ENCODE results near the gene OR10A6. TPM values are rescaled to one million over a fixed set of nuclear protein-coding genes. Genes with fewer than 3 reads are reported as not detected.

Gene OR10A6
- total and polyA plus RNA-seq, 2 of the 4 experiments (the other 2 are of a cell fraction): 0.19 TPM; not detected in 1

GRCh38 chr11:7974668-7975067 is 43.6 kb upstream of the OR10A6 start:
- H3K56ac ChIP-seq (ENCODE audit: extremely low read depth, insufficient read depth, low read length): no peak overlapping the region
- peak overlapping the region; percentile 65; the same call in 1 of the 2 replicates for H3K23ac ChIP-seq (ENCODE audit: low read depth, low read length)
- no peaks in the 10 kb centered on the region for H4K20me1 ChIP-seq (ENCODE audit: insufficient read depth, low read length)
- H3K14ac ChIP-seq (replicated peaks; ENCODE audit: low read depth, low read length): peak overlapping the region; percentile 68
- no CpG with 5 or more reads among the region's 2 CpGs for WGBS, 2 experiments (ENCODE audit: extremely low coverage in 2 of 2, insufficient read length in 1 of 2)
- in situ Hi-C loops (cut with MboI; ENCODE audit: low sequenced_read_pairs): loop anchor here (25.0 kb wide), 1 partner anchor 412 kb away; no protein-coding TSS in a partner anchor
- H3K18ac ChIP-seq (ENCODE audit: low read depth, low read length): peak overlapping the region; percentile 38
- H3K27ac ChIP-seq (ENCODE audit: insufficient read depth, low read length): no peak overlapping the region
- DNase-seq: no peak
- H3K27me3 ChIP-seq (ENCODE audit: control insufficient read depth, insufficient read depth, low read length): no peaks in the 10 kb centered on the region
- ChIA-PET CTCF (interaction anchor here (4.3 kb wide), 1 partner anchor 12 kb away, joined by 24 read pairs; the partner anchor contains the start of gene EIF3F), POLR2A (ENCODE audit: unreplicated experiment) (no interaction called here)
- H2AK9ac ChIP-seq (replicated peaks; ENCODE audit: low read depth, low read length, poor library complexity): peak overlapping the region; percentile 1
- H2AFZ ChIP-seq (replicated peaks; ENCODE audit: low read length, poor library complexity): peak overlapping the region; percentile 33
- peak overlapping the region; percentile 84 for H3K4ac ChIP-seq (ENCODE audit: low read depth, low read length)
- no peak for TF ChIP-seq SMC3 (IDR thresholded peaks at IDR 0.05; ENCODE audit: low read depth, low read length)
- TF ChIP-seq CHD1 (IDR thresholded peaks at IDR 0.05; ENCODE audit: low read depth, low read length): no peak
- TF ChIP-seq RCOR1 (IDR thresholded peaks at IDR 0.05; ENCODE audit: insufficient replicate concordance, low read length): no peak
- no peak for TF ChIP-seq CEBPB (IDR thresholded peaks at IDR 0.05; ENCODE audit: low read depth, low read length)
- no peak for TF ChIP-seq MAFK (IDR thresholded peaks at IDR 0.05; ENCODE audit: low read depth, low read length)
- TF ChIP-seq ELK1 (IDR thresholded peaks at IDR 0.05; ENCODE audit: borderline replicate concordance, low read depth, low read length): no peak
- TF ChIP-seq USF2 (IDR thresholded peaks at IDR 0.05; ENCODE audit: low read depth, low read length): no peak
- no peak for TF ChIP-seq MAZ (IDR thresholded peaks at IDR 0.05; ENCODE audit: borderline replicate concordance, low read depth, low read length)
- TF ChIP-seq NFE2L2 (IDR thresholded peaks at IDR 0.05; ENCODE audit: low read depth, low read length): no peak
- TF ChIP-seq BHLHE40 (IDR thresholded peaks at IDR 0.05; ENCODE audit: low read depth, low read length): no peak
- no peak for TF ChIP-seq MXI1 (IDR thresholded peaks at IDR 0.05; ENCODE audit: borderline replicate concordance, low read depth, low read length)
- H4K91ac ChIP-seq (ENCODE audit: insufficient read depth, low read depth, low read length): peak overlapping the region; percentile 27
- no peak overlapping the region for H3K9ac ChIP-seq (ENCODE audit: low read depth, low read length)
- peak overlapping the region; percentile 90 for H2BK20ac ChIP-seq (ENCODE audit: low read depth, low read length)
- ATAC-seq (ENCODE audit: low read depth): no peak
- no peak overlapping the region for H3K4me3 ChIP-seq (ENCODE audit: insufficient read depth, low read depth, low read length)
- H3K9me3 ChIP-seq (ENCODE audit: control insufficient read depth, insufficient read depth, low read length): no peaks in the 10 kb centered on the region
- H4K8ac ChIP-seq (ENCODE audit: low read depth in 2 of 2, low read length in 2 of 2): peak overlapping the region; percentile 37 to 82; a peak in 3 of 4 replicates
- peak overlapping the region; percentile 67; the same call in 2 of the 3 replicates for H2BK15ac ChIP-seq (ENCODE audit: low read depth, low read length)
- H3K36me3 ChIP-seq (ENCODE audit: control insufficient read depth, insufficient read depth, low read length): no peaks in the 10 kb centered on the region
- H4K5ac ChIP-seq (ENCODE audit: low read depth, low read length): peak overlapping the region; percentile 33; the same call in 1 of the 2 replicates
- peak overlapping the region; percentile 78 for H2BK120ac ChIP-seq (ENCODE audit: low read depth, low read length)
- no TSS peak for BruUV-seq (replicated peaks)
- intact Hi-C loops (cut with micrococcal nuclease): no loop called here
- H3K4me1 ChIP-seq (ENCODE audit: control insufficient read depth, insufficient read depth, low read length): peaks cover 9% of the 10 kb centered on the region; the same call in 1 of the 2 replicates
- H2AK5ac ChIP-seq (ENCODE audit: low read depth, low read length): peak overlapping the region; percentile 59
- H2BK5ac ChIP-seq (ENCODE audit: low read depth, low read length, poor library complexity, severe bottlenecking): peak overlapping the region; percentile 91
- no peak overlapping the region for H3K4me2 ChIP-seq (ENCODE audit: low read depth, low read length)
- peaks cover 0 to 7% of the 10 kb centered on the region in 2 experiments; a peak in 1 of 4 replicates for H3K79me1 ChIP-seq (ENCODE audit: low read depth in 1 of 2, low read length in 2 of 2)
- dilution Hi-C loops (cut with HindIII; ENCODE audit: low sequenced_read_pairs, unreplicated experiment): no loop called here
- H3K9me1 ChIP-seq (ENCODE audit: insufficient read depth, low read length): peaks cover 3% of the 10 kb centered on the region; the same call in 1 of the 2 replicates

Data from IMR-90 (cell line).